ENCODE measurements around the gene FBXL12.

Gene FBXL12, protein sequence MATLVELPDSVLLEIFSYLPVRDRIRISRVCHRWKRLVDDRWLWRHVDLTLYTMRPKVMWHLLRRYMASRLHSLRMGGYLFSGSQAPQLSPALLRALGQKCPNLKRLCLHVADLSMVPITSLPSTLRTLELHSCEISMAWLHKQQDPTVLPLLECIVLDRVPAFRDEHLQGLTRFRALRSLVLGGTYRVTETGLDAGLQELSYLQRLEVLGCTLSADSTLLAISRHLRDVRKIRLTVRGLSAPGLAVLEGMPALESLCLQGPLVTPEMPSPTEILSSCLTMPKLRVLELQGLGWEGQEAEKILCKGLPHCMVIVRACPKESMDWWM

DNA sequence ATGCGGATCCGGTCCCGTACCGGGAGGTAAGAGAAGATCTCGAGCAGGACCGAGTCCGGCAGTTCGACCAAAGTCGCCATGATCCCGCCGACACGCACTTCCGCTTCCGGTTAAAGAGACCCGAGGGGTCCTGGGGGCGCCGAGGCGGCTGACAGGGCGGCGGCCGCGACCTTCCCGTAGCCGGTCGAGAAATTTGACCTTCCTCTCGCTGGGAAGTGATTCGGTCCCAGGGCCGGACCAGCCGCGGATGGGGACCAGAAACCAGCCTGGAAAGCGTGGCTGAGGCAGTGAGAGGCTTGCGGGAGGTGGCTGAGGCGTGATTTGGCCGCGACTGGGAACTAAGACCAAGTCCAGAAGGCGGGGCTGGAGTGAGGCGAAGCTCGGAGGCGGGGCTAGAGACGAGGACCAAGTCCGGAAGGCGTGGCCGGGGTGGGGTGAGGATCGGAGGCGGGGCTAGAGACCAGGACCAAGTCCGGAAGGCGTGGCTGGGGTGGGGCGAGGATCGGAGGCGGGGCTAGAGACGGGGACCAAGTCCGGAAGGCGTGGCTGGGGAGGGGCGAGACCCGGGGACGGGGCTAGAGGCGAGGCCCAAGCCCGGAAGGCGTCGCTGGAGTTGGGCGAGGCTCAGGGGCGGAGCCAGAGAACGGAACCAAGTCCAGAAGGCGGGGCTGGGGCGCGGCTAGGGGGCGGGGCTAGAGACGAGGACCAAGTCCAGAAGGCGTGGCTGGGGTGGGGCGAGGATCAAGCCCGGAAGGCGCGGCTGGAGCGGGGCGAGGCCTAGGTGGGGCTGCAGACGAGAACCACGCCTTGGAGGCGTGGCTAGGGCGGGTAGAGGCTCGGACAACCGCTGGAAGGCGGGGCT is at the start of gene FBXL12:
FBXL12 (minus strand) TSS at position 346 of the 862 bp plus-strand sequence; CDS start at position 80, 266 bp downstream.
- ChIA-PET POLR2A (ENCODE audit: low non-redundant PET) (interaction anchor here (0.6 to 0.7 kb wide), 3 partner anchors 11 to 567 kb away, joined by 3 to 4 read pairs (median 3); no protein-coding TSS in a partner anchor), CTCF (interaction anchor here (0.7 kb wide), 1 partner anchor 10 kb away, joined by 4 read pairs; no protein-coding TSS in a partner anchor)
- H3K27ac ChIP-seq, result peak within 1 kb of the TSS; percentile 94
- TF ChIP-seq, protein P1, sequence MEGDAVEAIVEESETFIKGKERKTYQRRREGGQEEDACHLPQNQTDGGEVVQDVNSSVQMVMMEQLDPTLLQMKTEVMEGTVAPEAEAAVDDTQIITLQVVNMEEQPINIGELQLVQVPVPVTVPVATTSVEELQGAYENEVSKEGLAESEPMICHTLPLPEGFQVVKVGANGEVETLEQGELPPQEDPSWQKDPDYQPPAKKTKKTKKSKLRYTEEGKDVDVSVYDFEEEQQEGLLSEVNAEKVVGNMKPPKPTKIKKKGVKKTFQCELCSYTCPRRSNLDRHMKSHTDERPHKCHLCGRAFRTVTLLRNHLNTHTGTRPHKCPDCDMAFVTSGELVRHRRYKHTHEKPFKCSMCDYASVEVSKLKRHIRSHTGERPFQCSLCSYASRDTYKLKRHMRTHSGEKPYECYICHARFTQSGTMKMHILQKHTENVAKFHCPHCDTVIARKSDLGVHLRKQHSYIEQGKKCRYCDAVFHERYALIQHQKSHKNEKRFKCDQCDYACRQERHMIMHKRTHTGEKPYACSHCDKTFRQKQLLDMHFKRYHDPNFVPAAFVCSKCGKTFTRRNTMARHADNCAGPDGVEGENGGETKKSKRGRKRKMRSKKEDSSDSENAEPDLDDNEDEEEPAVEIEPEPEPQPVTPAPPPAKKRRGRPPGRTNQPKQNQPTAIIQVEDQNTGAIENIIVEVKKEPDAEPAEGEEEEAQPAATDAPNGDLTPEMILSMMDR (conservative IDR thresholded peaks at IDR 0.05; ENCODE audit: low read depth), result no peak
- peak; percentile 96 for DNase-seq (ENCODE audit: low spot score)

DNA sequence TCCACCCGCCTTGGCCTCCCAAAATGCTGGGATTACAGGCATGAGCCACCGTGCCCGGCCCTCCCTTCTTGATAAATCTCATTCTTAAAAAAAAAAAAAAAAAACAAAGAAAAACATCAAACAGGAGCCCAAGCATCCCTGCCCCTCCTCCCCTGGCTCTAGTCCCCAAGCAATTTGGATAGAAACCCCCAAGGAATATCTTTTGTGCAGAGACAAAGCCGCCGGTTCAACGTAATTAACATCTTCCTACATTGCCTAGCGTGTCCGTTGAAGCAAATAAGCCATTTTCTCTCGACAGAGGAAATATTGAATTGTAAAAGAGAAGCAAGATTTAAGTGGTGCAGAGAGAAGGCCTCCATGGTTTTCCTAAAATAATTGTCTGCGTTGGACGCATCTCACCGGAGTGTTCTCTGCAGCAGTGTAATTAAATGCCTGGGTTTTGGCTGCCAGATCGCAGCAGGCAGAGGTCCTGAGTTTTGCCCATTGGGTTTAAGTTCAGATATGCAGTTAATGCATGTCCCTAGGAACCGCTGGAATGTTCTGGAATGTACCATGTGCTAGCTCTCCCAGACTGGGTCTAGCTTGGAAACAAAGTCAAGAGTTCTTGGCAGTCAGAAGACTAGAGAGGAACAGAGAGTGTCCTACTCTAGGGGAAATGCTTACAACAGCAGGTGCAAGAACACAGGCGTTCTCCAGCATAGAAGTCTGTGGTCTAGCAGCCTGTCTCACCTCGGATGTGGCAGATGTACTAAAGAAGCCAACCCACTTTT is 47.0 kb upstream of the FBXL12 start:
- POLR2A ChIA-PET (ENCODE audit: low non-redundant PET), result no interaction called here
- TF ChIP-seq, protein P1 (conservative IDR thresholded peaks at IDR 0.05; ENCODE audit: low read depth), result no peak
- no peak for DNase-seq (ENCODE audit: low spot score)
- H3K27ac ChIP-seq, result no peak overlapping the region
- CTCF ChIA-PET, result no interaction called here

GRCh38 chr19:9863759-9864158 is 44.9 kb upstream of the FBXL12 start:
- POLR2A ChIA-PET (ENCODE audit: low non-redundant PET), result interaction anchor here (0.7 kb wide), 1 partner anchor 20 kb away, joined by 5 read pairs; no protein-coding TSS in a partner anchor
- CTCF ChIA-PET, result interaction anchor here (0.7 to 0.9 kb wide), 2 partner anchors 18 to 164 kb away, joined by 3 read pairs; no protein-coding TSS in a partner anchor
- DNase-seq (ENCODE audit: low spot score), result no peak
- H3K27ac ChIP-seq, result no peak overlapping the region
- TF ChIP-seq, protein P1 (conservative IDR thresholded peaks at IDR 0.05; ENCODE audit: low read depth), result no peak

GRCh38 chr19:9862938-9863337 is 44.1 kb upstream of the FBXL12 start:
- ChIA-PET POLR2A (ENCODE audit: low non-redundant PET) (interaction anchor here (0.7 kb wide), 1 partner anchor 20 kb away, joined by 5 read pairs; no protein-coding TSS in a partner anchor), CTCF (no interaction called here)
- TF ChIP-seq, protein P1 (conservative IDR thresholded peaks at IDR 0.05; ENCODE audit: low read depth), result no peak
- no peak overlapping the region for H3K27ac ChIP-seq
- no peak for DNase-seq (ENCODE audit: low spot score)

DNA sequence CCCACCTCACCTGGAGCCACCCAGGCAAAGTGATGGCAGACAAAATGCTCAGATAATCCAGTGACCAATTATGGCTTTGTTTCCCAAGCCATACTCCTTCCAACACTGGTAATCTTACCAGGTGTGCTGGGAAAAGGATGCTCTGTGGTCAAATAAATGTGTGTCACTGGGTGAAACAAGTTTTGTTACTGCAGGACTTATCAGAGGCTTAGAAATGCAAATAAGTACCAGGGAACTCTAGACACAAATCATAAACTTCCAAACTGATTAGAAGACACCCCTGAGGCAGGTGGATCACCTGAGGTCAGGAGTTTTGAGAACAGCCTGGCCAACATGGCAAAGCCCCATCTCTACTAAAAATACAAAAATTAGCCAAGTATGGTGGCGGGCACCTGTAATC is 42.6 kb upstream of the FBXL12 start:
- CTCF ChIA-PET, result no interaction called here
- POLR2A ChIA-PET (ENCODE audit: low non-redundant PET), result no interaction called here

More for the DNA sequence above, 42.6 kb upstream of the FBXL12 start:
- TF ChIP-seq, protein P1 (conservative IDR thresholded peaks at IDR 0.05; ENCODE audit: low read depth), result no peak
- no peak for DNase-seq (ENCODE audit: low spot score)
- H3K27ac ChIP-seq, result no peak overlapping the region
